HepG2 (cell line): ENCODE data around the gene HK3. TPM values are rescaled to one million over a fixed set of nuclear protein-coding genes. Genes with fewer than 3 reads are reported as not detected.

Experiments used
- CCAR2 ChIP-seq: fragments of 200-400 bp; formaldehyde crosslinking; optimal IDR thresholded peaks from 2 replicates; pipeline ENCODE3; 2018; ENCODE audit warnings: low read depth, mild to moderate bottlenecking, low read length, moderate library complexity
- CENPX ChIP-seq: sonication (generic); formaldehyde crosslinking; IDR thresholded peaks from 2 replicates; pipeline ENCODE4 v1.9.0; 2021; ENCODE audit warnings: mild to moderate bottlenecking, missing genetic modification reagents, moderate library complexity
- CHD4 ChIP-seq: fragments of 200-600 bp; sonication (generic); IDR thresholded peaks from 2 replicates; pipeline ENCODE4 v1.7.0; 2017; ENCODE audit warnings: mild to moderate bottlenecking, low read length, borderline replicate concordance
- KLF12 ChIP-seq: sonication (generic); formaldehyde crosslinking; IDR thresholded peaks from 2 replicates; pipeline ENCODE4 v1.4.0; 2020; ENCODE audit warnings: missing genetic modification reagents, borderline replicate concordance
- MEIS1 ChIP-seq: sonication (generic); formaldehyde crosslinking; IDR thresholded peaks from 2 replicates; pipeline ENCODE4 v1.9.0; 2021; ENCODE audit warnings: mild to moderate bottlenecking, missing genetic modification reagents, moderate library complexity, borderline replicate concordance
- PHB2 ChIP-seq: fragments of 450-650 bp; IDR thresholded peaks from 2 replicates; pipeline ENCODE4 v1.6.1; 2018; ENCODE audit not compliant: partially characterized antibody
- PRMT3 ChIP-seq: sonication (generic); formaldehyde crosslinking; IDR thresholded peaks from 2 replicates; pipeline ENCODE4 v1.8.1; 2022; ENCODE audit warnings: low read depth, mild to moderate bottlenecking, moderate library complexity, missing genetic modification reagents, borderline replicate concordance
- RBM22 ChIP-seq: fragments of 200-400 bp; formaldehyde crosslinking; optimal IDR thresholded peaks from 2 replicates; pipeline ENCODE3; 2017; ENCODE audit warnings: mild to moderate bottlenecking, low read length, moderate library complexity
- SIX4 ChIP-seq: sonication (generic); formaldehyde crosslinking; IDR thresholded peaks from 2 replicates; pipeline ENCODE4 v1.4.0; 2020; ENCODE audit warnings: missing genetic modification reagents
- TCF7L2 ChIP-seq: IDR thresholded peaks from 2 replicates; pipeline ENCODE4 v1.6.1; 2011; ENCODE audit warnings: mild to moderate bottlenecking, low read depth, low read length, moderate library complexity
- TSC22D2 ChIP-seq: sonication (generic); formaldehyde crosslinking; IDR thresholded peaks from 2 replicates; pipeline ENCODE4 v1.5.1; 2020; ENCODE audit warnings: missing genetic modification reagents, mild to moderate bottlenecking, borderline replicate concordance
- ZNF331 ChIP-seq: sonication (generic); formaldehyde crosslinking; IDR thresholded peaks from 2 replicates; pipeline ENCODE4 v1.4.0; 2020; ENCODE audit warnings: missing genetic modification reagents
- ZNF589 ChIP-seq: sonication (generic); formaldehyde crosslinking; conservative IDR thresholded peaks from 2 replicates; pipeline ENCODE4 v1.8.0; 2022; ENCODE audit warnings: mild to moderate bottlenecking, moderate library complexity, missing genetic modification reagents
- ZNF629 ChIP-seq: sonication (generic); formaldehyde crosslinking; conservative IDR thresholded peaks from 2 replicates; pipeline ENCODE4 v1.5.0; 2020; ENCODE audit warnings: missing genetic modification reagents
- polyA plus RNA-seq, 8 experiments: library from polyadenylated mRNA; depleted of rRNA in 3 of 8; stranded (reverse) in 7 of 8; unstranded in 1 of 8; fragments of >200 nt; fragmentation: Illumina TruSeq in 4 of 8; extraction: Trizol in 4 of 8; gene quantifications; 2 replicates each; pipeline versions ENCODE4 v1.2.1 to v1.2.3, GENCODE V29; 2011 to 2016; ENCODE audit warnings: low read depth in 4 of 8, missing spikeins in 1 of 8, mixed read lengths in 1 of 8; ENCODE audit not compliant: insufficient read depth in 1 of 8
- total RNA-seq, 5 experiments: library from RNA; depleted of rRNA; stranded (reverse); fragments of >200 nt; fragmentation: Illumina TruSeq; extraction: Trizol; gene quantifications; 2 replicates each; pipeline ENCODE4 v1.2.3, GENCODE V29; 2016; ENCODE audit warnings: low read depth in 1 of 5
- TF ChIP-seq, protein P1 (sequence below): sonication (generic); formaldehyde crosslinking; IDR thresholded peaks from 2 replicates; pipeline ENCODE4 v1.8.1; 2023; ENCODE audit warnings: mild to moderate bottlenecking, missing genetic modification reagents, borderline replicate concordance
- TF ChIP-seq, protein P2 (sequence below): sonication (generic); formaldehyde crosslinking; IDR thresholded peaks from 2 replicates; pipeline ENCODE4 v1.8.1; 2023; ENCODE audit warnings: mild to moderate bottlenecking, moderate library complexity, missing genetic modification reagents
- TF ChIP-seq, protein P3 (sequence below): sonication (generic); formaldehyde crosslinking; IDR thresholded peaks from 2 replicates; pipeline ENCODE4 v1.5.1; 2020; ENCODE audit warnings: missing genetic modification reagents, mild to moderate bottlenecking, borderline replicate concordance
- TF ChIP-seq, protein P4 (sequence below): sonication (generic); formaldehyde crosslinking; IDR thresholded peaks from 2 replicates; pipeline ENCODE4 v1.8.1; 2023; ENCODE audit warnings: mild to moderate bottlenecking, missing genetic modification reagents
- TF ChIP-seq, protein P5 (sequence below): sonication (generic); formaldehyde crosslinking; IDR thresholded peaks from 2 replicates; pipeline ENCODE4 v1.4.0; 2020; ENCODE audit warnings: missing genetic modification reagents
- TF ChIP-seq, protein P6 (sequence below): sonication (generic); formaldehyde crosslinking; IDR thresholded peaks from 2 replicates; pipeline ENCODE4 v1.4.0; 2020; ENCODE audit warnings: missing genetic modification reagents, mild to moderate bottlenecking, borderline replicate concordance

HK3 gene
- total and polyA plus RNA-seq, 2 of the 13 experiments (the other 11 are each of a cell fraction or from before 2014, with no cell fraction given) = not detected

DNA sequence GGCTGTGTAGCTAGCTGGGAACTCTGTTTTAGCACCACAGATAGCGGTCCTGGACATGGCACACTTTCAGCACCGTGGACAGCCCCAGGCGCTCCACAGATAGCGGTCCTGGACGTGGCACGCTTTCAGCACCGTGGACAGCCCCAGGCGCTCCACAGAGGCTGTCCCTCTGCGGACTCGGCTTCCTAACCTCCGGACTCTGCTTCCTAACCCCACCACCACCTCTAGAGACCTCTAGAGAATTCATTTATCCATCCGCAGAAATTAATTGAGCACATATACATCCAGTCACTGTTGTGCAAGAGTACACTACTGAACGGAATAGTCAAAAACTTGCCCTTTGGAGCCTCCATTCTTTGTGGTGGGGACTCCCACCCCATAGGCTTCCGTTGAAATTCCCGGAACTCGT is 61.4 kb downstream of the HK3 start (continued):
- TF ChIP-seq MEIS1 (CRISPR knock-in tag) = peak; percentile 100
- TF ChIP-seq CENPX (CRISPR knock-in tag) = peak; percentile 98
- peak; percentile 100 for TF ChIP-seq ZNF589 (CRISPR knock-in tag)
- TF ChIP-seq, protein P1, sequence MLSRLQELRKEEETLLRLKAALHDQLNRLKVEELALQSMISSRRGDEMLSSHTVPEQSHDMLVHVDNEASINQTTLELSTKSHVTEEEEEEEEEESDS (CRISPR knock-in tag) = peak; percentile 99
- TF ChIP-seq TCF7L2 = no peak
- no peak for TF ChIP-seq CCAR2
- TF ChIP-seq ZNF331 = peak; percentile 100
- TF ChIP-seq, protein P2, sequence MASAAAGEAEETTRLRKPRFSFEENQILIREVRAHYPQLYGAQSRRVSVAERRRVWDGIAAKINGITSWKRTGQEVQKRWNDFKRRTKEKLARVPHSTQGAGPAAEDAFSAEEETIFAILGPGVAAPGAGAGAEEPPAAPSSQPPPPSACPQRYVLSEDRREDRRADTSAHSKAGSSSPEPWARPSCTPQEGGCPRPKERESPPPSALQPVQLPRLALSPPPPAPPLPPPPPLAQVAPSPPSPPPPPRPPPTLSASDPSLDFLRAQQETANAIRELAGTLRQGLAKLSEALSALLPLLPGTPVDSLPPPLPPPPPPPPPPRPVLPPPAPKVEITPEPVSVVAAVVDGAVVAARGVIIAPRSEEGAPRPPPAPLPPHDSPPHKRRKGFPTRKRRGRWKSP (CRISPR knock-in tag) = peak; percentile 99
- TF ChIP-seq, protein P3, sequence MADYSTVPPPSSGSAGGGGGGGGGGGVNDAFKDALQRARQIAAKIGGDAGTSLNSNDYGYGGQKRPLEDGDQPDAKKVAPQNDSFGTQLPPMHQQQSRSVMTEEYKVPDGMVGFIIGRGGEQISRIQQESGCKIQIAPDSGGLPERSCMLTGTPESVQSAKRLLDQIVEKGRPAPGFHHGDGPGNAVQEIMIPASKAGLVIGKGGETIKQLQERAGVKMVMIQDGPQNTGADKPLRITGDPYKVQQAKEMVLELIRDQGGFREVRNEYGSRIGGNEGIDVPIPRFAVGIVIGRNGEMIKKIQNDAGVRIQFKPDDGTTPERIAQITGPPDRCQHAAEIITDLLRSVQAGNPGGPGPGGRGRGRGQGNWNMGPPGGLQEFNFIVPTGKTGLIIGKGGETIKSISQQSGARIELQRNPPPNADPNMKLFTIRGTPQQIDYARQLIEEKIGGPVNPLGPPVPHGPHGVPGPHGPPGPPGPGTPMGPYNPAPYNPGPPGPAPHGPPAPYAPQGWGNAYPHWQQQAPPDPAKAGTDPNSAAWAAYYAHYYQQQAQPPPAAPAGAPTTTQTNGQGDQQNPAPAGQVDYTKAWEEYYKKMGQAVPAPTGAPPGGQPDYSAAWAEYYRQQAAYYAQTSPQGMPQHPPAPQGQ = peak; percentile 98; the same call in 1 of the 2 replicates
- TF ChIP-seq, protein P4, sequence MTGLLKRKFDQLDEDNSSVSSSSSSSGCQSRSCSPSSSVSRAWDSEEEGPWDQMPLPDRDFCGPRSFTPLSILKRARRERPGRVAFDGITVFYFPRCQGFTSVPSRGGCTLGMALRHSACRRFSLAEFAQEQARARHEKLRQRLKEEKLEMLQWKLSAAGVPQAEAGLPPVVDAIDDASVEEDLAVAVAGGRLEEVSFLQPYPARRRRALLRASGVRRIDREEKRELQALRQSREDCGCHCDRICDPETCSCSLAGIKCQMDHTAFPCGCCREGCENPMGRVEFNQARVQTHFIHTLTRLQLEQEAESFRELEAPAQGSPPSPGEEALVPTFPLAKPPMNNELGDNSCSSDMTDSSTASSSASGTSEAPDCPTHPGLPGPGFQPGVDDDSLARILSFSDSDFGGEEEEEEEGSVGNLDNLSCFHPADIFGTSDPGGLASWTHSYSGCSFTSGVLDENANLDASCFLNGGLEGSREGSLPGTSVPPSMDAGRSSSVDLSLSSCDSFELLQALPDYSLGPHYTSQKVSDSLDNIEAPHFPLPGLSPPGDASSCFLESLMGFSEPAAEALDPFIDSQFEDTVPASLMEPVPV (CRISPR knock-in tag) = peak; percentile 100
- no peak for TF ChIP-seq PHB2
- TF ChIP-seq ZNF629 (CRISPR knock-in tag) = peak; percentile 89
- TF ChIP-seq CHD4 = no peak
- TF ChIP-seq SIX4 (CRISPR knock-in tag) = peak; percentile 99
- TF ChIP-seq, protein P5, sequence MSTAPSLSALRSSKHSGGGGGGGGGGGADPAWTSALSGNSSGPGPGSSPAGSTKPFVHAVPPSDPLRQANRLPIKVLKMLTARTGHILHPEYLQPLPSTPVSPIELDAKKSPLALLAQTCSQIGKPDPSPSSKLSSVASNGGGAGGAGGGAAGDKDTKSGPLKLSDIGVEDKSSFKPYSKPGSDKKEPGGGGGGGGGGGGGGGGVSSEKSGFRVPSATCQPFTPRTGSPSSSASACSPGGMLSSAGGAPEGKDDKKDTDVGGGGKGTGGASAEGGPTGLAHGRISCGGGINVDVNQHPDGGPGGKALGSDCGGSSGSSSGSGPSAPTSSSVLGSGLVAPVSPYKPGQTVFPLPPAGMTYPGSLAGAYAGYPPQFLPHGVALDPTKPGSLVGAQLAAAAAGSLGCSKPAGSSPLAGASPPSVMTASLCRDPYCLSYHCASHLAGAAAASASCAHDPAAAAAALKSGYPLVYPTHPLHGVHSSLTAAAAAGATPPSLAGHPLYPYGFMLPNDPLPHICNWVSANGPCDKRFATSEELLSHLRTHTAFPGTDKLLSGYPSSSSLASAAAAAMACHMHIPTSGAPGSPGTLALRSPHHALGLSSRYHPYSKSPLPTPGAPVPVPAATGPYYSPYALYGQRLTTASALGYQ = peak; percentile 100
- TF ChIP-seq KLF12 = peak; percentile 100
- peak; percentile 100 for TF ChIP-seq TSC22D2 (CRISPR knock-in tag)
- TF ChIP-seq RBM22 = no peak
- TF ChIP-seq, protein P6, sequence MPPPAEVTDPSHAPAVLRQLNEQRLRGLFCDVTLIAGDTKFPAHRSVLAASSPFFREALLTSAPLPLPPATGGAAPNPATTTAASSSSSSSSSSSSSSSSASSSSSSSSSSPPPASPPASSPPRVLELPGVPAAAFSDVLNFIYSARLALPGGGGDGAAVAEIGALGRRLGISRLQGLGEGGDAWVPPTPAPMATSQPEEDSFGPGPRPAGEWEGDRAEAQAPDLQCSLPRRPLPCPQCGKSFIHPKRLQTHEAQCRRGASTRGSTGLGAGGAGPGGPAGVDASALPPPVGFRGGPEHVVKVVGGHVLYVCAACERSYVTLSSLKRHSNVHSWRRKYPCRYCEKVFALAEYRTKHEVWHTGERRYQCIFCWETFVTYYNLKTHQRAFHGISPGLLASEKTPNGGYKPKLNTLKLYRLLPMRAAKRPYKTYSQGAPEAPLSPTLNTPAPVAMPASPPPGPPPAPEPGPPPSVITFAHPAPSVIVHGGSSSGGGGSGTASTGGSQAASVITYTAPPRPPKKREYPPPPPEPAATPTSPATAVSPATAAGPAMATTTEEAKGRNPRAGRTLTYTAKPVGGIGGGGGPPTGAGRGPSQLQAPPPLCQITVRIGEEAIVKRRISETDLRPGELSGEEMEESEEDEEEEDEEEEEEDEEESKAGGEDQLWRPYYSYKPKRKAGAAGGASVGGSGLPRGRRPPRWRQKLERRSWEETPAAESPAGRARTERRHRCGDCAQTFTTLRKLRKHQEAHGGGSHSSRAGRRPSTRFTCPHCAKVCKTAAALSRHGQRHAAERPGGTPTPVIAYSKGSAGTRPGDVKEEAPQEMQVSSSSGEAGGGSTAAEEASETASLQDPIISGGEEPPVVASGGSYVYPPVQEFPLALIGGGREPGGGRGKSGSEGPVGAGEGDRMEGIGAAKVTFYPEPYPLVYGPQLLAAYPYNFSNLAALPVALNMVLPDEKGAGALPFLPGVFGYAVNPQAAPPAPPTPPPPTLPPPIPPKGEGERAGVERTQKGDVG (CRISPR knock-in tag) = peak; percentile 99
- peak; percentile 100 for TF ChIP-seq PRMT3 (CRISPR knock-in tag)
